HFFc6 (cell line): ENCODE measurements around the gene C19orf47. TPM values are rescaled to one million over a fixed set of nuclear protein-coding genes. Genes with fewer than 3 reads are reported as not detected.

Source experiments
- DNase-seq: peaks from one replicate; pipeline ENCODE4 v3.0.0-alpha.2; 2018
- H3K27ac Mint-ChIP-seq: 2 replicates; pipeline ENCODE4 v1.8.0; 2020; ENCODE audit warnings: mild to moderate bottlenecking, mixed read lengths
- H3K27me3 Mint-ChIP-seq: 2 replicates; pipeline ENCODE4 v1.8.0; 2021; ENCODE audit warnings: mild to moderate bottlenecking, moderate library complexity, mixed read lengths; ENCODE audit not compliant: insufficient read depth
- H3K36me3 Mint-ChIP-seq: 2 replicates; pipeline ENCODE4 v1.8.0; 2021; ENCODE audit warnings: low read depth, mixed read lengths
- H3K4me1 Mint-ChIP-seq: 2 replicates; pipeline ENCODE4 v1.8.0; 2020; ENCODE audit warnings: low read depth, mixed read lengths
- H3K4me3 Mint-ChIP-seq: 2 replicates; pipeline ENCODE4 v1.8.0; 2020; ENCODE audit warnings: mild to moderate bottlenecking, moderate library complexity, mixed read lengths
- H3K9me3 Mint-ChIP-seq: 2 replicates; pipeline ENCODE4 v1.8.0; 2020; ENCODE audit warnings: mild to moderate bottlenecking, mixed read lengths
- total RNA-seq, 6 experiments: library from RNA; stranded (reverse); fragmentation: NEBNext Ultra II Directional; extraction: Animal tissue kit (Norgen Biotek cat#: 25700); gene quantifications; 2 replicates in 1 of 6; 3 replicates in 5 of 6; pipeline ENCODE4 v1.2.3, GENCODE V29; 2021
- TF ChIP-seq, protein P1 (sequence below): fragments of 200-600 bp; sonication (generic); IDR thresholded peaks from 2 replicates; pipeline ENCODE4 v1.5.0; 2021; ENCODE audit warnings: antibody characterized with exemption, mild to moderate bottlenecking

Gene C19orf47
- total RNA-seq, 6 experiments from 2014 or later, result 15.8 to 20.0 (median 18.5) TPM

DNA sequence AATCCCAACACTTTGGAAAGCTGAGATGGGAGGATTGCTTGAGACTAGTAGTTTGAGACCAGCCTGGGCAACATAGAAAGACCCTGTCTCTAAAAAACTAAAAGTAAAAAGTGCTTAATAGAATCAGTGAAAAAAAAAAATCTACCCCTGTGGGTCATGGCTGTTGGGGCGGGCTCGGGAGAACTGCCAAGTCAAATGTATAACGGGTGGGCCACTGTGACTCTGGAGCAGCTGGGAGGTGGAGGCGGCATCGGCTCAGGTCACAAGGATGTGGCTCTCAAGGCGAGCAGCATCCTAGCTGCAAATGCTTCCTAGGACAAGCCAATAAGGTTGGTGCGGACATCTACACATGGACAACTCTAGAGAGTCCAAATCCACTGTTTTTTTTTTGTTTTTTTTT is 30.9 kb downstream of the C19orf47 start:
- Mint-ChIP-seq H3K9me3 (no peaks in the 10 kb centered on the region), H3K36me3 (peaks cover 7% of the 10 kb centered on the region), H3K4me3 (no peak overlapping the region), H3K4me1 (peaks cover 5% of the 10 kb centered on the region), H3K27ac (no peak overlapping the region), H3K27me3 (peaks cover 2% of the 10 kb centered on the region)
- no peak for DNase-seq
- TF ChIP-seq, protein P1, sequence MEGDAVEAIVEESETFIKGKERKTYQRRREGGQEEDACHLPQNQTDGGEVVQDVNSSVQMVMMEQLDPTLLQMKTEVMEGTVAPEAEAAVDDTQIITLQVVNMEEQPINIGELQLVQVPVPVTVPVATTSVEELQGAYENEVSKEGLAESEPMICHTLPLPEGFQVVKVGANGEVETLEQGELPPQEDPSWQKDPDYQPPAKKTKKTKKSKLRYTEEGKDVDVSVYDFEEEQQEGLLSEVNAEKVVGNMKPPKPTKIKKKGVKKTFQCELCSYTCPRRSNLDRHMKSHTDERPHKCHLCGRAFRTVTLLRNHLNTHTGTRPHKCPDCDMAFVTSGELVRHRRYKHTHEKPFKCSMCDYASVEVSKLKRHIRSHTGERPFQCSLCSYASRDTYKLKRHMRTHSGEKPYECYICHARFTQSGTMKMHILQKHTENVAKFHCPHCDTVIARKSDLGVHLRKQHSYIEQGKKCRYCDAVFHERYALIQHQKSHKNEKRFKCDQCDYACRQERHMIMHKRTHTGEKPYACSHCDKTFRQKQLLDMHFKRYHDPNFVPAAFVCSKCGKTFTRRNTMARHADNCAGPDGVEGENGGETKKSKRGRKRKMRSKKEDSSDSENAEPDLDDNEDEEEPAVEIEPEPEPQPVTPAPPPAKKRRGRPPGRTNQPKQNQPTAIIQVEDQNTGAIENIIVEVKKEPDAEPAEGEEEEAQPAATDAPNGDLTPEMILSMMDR, result no peak

DNA sequence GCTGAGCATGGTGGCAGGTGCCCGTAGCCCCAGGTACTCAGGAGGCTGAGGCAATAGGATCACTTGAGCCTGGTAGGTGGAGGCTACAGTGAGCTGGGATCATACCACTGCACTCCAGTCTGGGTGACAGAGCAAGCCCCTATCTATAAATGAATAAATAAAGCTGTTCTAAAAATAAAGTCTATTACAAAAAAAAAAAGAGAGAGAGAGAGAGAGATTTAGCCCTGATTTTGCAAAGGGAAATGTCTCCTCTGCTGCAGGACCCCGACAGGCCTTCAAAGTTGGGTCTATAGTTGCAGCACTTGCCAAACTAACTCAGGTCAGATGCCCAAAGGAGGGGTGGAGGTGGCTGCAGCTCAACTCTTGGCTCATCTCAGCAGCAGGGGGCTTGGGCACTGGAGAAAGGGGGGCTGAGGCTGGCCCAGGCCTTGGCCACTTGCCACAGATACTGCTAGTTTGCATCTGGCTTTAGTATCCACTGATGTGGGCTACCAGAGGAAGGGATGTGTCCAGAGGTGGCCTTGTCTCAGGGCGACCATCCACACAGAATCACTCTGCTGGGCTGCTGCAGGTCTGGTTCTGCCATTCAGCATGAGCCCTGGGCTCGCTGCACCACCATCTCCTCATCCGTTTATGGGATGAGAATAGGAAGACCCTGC is 32.3 kb downstream of the C19orf47 start:
- TF ChIP-seq, protein P1, result no peak
- no peak for DNase-seq
- no peak overlapping the region for H3K4me3 Mint-ChIP-seq
- H3K4me1 Mint-ChIP-seq, result no peaks in the 10 kb centered on the region
- H3K27me3 Mint-ChIP-seq, result peaks cover 1% of the 10 kb centered on the region; the same call in 1 of the 2 replicates
- no peaks in the 10 kb centered on the region for H3K9me3 Mint-ChIP-seq
- H3K36me3 Mint-ChIP-seq, result peaks cover 4% of the 10 kb centered on the region; the same call in 1 of the 2 replicates
- no peak overlapping the region for H3K27ac Mint-ChIP-seq

DNA sequence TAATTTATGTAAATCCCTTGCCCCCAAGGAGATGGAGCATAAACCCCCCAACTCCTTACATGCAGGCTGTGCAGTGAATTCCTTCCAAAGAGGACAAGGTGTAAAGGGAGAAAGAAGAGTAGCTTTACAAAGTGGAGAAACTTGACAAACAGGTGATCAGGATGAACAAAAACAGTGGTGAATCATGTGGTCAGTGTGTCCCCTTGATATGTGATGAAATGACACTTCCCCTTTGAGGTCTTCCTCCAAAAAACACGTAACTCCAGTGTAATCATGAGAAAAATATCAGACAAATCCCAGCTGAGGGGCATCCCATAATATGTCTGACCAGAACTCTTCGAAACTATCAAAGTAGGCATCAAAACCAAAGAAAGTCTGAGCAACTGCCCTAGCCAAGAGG is 33.5 kb downstream of the C19orf47 start:
- Mint-ChIP-seq H3K9me3 (no peaks in the 10 kb centered on the region), H3K27ac (no peak overlapping the region)
- TF ChIP-seq, protein P1, result no peak

DNA sequence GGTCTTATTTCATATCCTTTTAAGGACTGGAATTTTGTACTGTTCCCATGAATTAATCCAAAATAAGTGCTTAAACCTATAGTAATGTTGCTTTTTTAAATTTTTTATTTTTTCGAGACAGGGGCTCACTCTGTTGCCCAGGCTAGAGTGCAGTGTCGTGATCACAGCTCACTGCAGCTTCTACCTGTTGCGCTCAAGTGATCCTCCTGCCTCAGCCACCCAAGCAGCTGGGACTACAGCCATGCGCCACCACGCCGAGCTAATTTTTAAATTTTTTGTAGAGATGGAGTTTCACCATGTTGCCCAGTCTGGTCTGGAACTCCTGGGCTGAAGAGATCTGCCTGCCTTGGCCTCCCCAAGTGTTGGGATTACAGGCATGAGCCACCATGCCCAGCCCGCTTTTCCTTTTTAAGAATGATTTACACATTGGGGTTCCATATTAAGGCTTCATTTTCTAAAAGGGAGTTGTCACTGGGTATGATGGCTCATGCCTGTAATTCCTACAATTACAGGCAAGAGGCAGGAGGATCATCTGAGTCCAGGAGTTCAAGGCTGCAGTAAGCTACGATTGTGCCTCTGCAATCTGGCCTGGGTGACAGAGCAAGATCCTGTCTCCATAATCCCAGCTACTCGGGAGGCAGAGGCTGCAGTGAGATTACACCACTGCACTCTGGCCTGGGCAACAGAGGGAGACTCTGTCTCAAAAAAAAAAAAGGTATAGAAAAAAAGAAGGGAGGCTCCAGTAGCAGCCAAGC is 34.8 kb downstream of the C19orf47 start:
- H3K36me3 Mint-ChIP-seq, result no peaks in the 10 kb centered on the region
- H3K4me3 Mint-ChIP-seq, result no peak overlapping the region
- no peaks in the 10 kb centered on the region for H3K27me3 Mint-ChIP-seq
- TF ChIP-seq, protein P1, result no peak
- H3K27ac Mint-ChIP-seq, result no peak overlapping the region
- DNase-seq, result no peak
- H3K4me1 Mint-ChIP-seq, result no peaks in the 10 kb centered on the region
- H3K9me3 Mint-ChIP-seq, result no peaks in the 10 kb centered on the region

More for the DNA sequence above, 33.5 kb downstream of the C19orf47 start:
- no peaks in the 10 kb centered on the region for H3K36me3 Mint-ChIP-seq
- no peak for DNase-seq
- no peaks in the 10 kb centered on the region for H3K4me1 Mint-ChIP-seq
- no peaks in the 10 kb centered on the region for H3K27me3 Mint-ChIP-seq
- H3K4me3 Mint-ChIP-seq, result no peak overlapping the region

DNA sequence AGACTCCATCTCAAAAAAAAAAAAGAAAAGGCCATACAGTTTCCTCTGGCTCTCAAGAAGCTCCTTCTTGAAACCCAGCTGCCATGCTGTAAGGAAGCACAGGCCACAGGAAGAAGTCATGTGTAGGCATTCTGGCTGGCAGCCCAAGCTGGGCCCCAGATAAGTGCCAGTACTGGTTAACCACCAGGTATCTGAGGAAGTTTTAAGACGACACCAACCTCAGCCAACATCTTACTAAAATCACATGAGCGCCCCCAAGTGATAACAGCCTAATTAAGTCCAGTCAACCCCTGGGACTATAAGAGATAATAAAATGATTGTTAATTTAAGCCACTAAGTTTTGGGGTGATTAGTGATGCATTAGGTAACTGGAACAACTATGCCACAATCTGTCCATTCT is 35.7 kb downstream of the C19orf47 start:
- no peaks in the 10 kb centered on the region for H3K27me3 Mint-ChIP-seq
- no peak overlapping the region for H3K27ac Mint-ChIP-seq
- DNase-seq, result no peak
- H3K9me3 Mint-ChIP-seq, result no peaks in the 10 kb centered on the region
- no peaks in the 10 kb centered on the region for H3K4me1 Mint-ChIP-seq
- H3K36me3 Mint-ChIP-seq, result no peaks in the 10 kb centered on the region
- H3K4me3 Mint-ChIP-seq, result no peak overlapping the region
- TF ChIP-seq, protein P1, result no peak
